Uterus (tissue), 4 donors: Measurements from ENCODE around the gene RPL18. TPM values are rescaled to one million over a fixed set of nuclear protein-coding genes. Genes with fewer than 3 reads are reported as not detected.
"Not testable (repeated sequence)": the region's sequence is repeated elsewhere in the genome, so short reads cannot be mapped to it uniquely, and the experiment has no call there.

Experiments
- DNase-seq, 2 donors: peaks; one replicate each; pipeline ENCODE4 v3.0.0-alpha.2; 2019 to 2020
- H3K27ac ChIP-seq, 2 donors: fragments of 200-600 bp; sonication (generic); 1 replicate in 1 of 2; 2 replicates in 1 of 2; pipeline ENCODE4 v1.5.1; 2016 to 2018
- H3K27me3 ChIP-seq, 2 donors: fragments of 200-600 bp; sonication (generic); one replicate each; pipeline ENCODE4 v1.5.1; 2018 to 2019; ENCODE audit warnings: control low read depth in 1 of 2
- H3K36me3 ChIP-seq, 2 donors: fragments of 200-600 bp; sonication (generic); one replicate each; pipeline ENCODE4 v1.5.1; 2019; ENCODE audit warnings: control low read depth in 1 of 2
- H3K4me1 ChIP-seq, 2 donors: fragments of 200-600 bp; sonication (generic); one replicate each; pipeline ENCODE4 v1.5.1; 2018 to 2019; ENCODE audit warnings: control low read depth in 1 of 2
- H3K4me3 ChIP-seq, 2 donors: fragments of 200-600 bp; sonication (generic); 1 replicate in 1 of 2; 2 replicates in 1 of 2; pipeline ENCODE4 v1.5.1; 2018 to 2019; ENCODE audit warnings: mild to moderate bottlenecking in 1 of 2
- H3K9me3 ChIP-seq, 2 donors: fragments of 200-600 bp; sonication (generic); one replicate each; pipeline ENCODE4 v1.5.1; 2019; ENCODE audit warnings: control low read depth in 1 of 2
- POLR2A ChIP-seq, 2 donors: fragments of 450-650 bp; IDR thresholded peaks; one replicate each; pipeline ENCODE4 v1.6.1; 2016; ENCODE audit warnings: antibody characterized with exemption in 2 of 2, mild to moderate bottlenecking in 1 of 2, moderate library complexity in 1 of 2
- intact Hi-C: fragments of 100-400 bp; cut with DNase I; formaldehyde crosslinking; loops from one replicate; pipeline ENCODE4 v1.15.1; 2023; ENCODE audit warnings: low total_unique reads
- total RNA-seq, 4 donors: library from RNA; depleted of rRNA in 3 of 4; stranded (reverse); fragments of >200 nt in 3 of 4; gene quantifications; one replicate each; pipeline versions ENCODE4 v1.1.0 to v1.2.4, GENCODE V29; 2014 to 2023
- TF ChIP-seq, protein P1 (sequence below), 4 experiments: fragments of 200-600 bp in 2 of 4; fragments of 450-650 bp in 2 of 4; sonication (generic) in 2 of 4; IDR thresholded peaks; one replicate each; pipeline ENCODE4 v1.5.1; 2016 to 2019; ENCODE audit warnings: antibody characterized with exemption in 4 of 4, mild to moderate bottlenecking in 2 of 4, moderate library complexity in 1 of 4
- donor health status: DM: yes; HTN: yes; CAD: no.

The RPL18 gene
- total RNA-seq, 4 donors from 2014 or later, result 1,515 to 5,795 (median 3,195) TPM

GRCh38 chr19:48663667-48664066 is 44.7 kb upstream of the RPL18 start:
- DNase-seq, result no peak
- no peaks in the 10 kb centered on the region for H3K27me3 ChIP-seq
- intact Hi-C loops, result no loop called here
- H3K9me3 ChIP-seq, result no peaks in the 10 kb centered on the region
- H3K4me1 ChIP-seq, result no peaks in the 10 kb centered on the region
- TF ChIP-seq POLR2A (IDR thresholded peaks at IDR 0.05), result no peak
- no peaks in the 10 kb centered on the region for H3K36me3 ChIP-seq
- no peak overlapping the region for H3K4me3 ChIP-seq
- H3K27ac ChIP-seq, result no peak overlapping the region

- H3K4me1 ChIP-seq, result no peaks in the 10 kb centered on the region
- no peak for DNase-seq
- no peak overlapping the region for H3K4me3 ChIP-seq
- no peak for TF ChIP-seq POLR2A (IDR thresholded peaks at IDR 0.05)
- TF ChIP-seq, protein P1, sequence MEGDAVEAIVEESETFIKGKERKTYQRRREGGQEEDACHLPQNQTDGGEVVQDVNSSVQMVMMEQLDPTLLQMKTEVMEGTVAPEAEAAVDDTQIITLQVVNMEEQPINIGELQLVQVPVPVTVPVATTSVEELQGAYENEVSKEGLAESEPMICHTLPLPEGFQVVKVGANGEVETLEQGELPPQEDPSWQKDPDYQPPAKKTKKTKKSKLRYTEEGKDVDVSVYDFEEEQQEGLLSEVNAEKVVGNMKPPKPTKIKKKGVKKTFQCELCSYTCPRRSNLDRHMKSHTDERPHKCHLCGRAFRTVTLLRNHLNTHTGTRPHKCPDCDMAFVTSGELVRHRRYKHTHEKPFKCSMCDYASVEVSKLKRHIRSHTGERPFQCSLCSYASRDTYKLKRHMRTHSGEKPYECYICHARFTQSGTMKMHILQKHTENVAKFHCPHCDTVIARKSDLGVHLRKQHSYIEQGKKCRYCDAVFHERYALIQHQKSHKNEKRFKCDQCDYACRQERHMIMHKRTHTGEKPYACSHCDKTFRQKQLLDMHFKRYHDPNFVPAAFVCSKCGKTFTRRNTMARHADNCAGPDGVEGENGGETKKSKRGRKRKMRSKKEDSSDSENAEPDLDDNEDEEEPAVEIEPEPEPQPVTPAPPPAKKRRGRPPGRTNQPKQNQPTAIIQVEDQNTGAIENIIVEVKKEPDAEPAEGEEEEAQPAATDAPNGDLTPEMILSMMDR (IDR thresholded peaks at IDR 0.05), result no peak
- H3K27ac ChIP-seq, result no peak overlapping the region
- intact Hi-C loops, result no loop called here
- H3K36me3 ChIP-seq, result no peaks in the 10 kb centered on the region
- no peaks in the 10 kb centered on the region for H3K27me3 ChIP-seq
- no peaks in the 10 kb centered on the region for H3K9me3 ChIP-seq
These were observed 42.7 kb upstream of the RPL18 start for GRCh38 chr19:48661711-48662090.

- H3K4me3 ChIP-seq, result no peak overlapping the region
- H3K27ac ChIP-seq, result peak overlapping the region; percentile 22 to 44
- H3K4me1 ChIP-seq, result no peaks in the 10 kb centered on the region
- intact Hi-C loops, result no loop called here
- H3K36me3 ChIP-seq, result no peaks in the 10 kb centered on the region
- TF ChIP-seq, protein P1 (IDR thresholded peaks at IDR 0.05), result no peak
- no peak for TF ChIP-seq POLR2A (IDR thresholded peaks at IDR 0.05)
- H3K27me3 ChIP-seq, result no peaks in the 10 kb centered on the region
- H3K9me3 ChIP-seq, result no peaks in the 10 kb centered on the region
- DNase-seq, result peak; percentile 87 to 88
These were observed 42.1 kb upstream of the RPL18 start for GRCh38 chr19:48660852-48661710.

DNA sequence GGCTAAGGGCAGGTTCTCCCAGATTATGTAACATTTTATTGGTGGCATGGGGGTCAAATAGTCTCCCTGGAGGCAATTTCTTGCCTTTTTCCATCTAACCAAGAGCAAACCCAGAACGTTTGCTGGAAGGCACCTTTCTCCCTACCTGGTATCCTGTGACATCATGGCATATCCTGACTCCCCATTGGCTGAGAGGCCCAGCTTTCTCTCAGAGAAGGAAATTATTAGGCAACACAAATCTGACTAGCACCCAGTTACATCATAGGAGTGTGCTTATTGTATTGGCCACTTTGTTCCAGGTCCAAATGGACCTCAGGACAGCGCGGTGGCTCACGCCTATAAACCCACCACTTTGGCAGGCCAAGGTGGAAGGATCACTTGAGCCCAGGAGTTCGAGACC is 40.8 kb upstream of the RPL18 start:
- no peaks in the 10 kb centered on the region for H3K4me1 ChIP-seq
- intact Hi-C loops, result no loop called here
- no peak for DNase-seq
- no peak for TF ChIP-seq POLR2A (IDR thresholded peaks at IDR 0.05)
- TF ChIP-seq, protein P1 (IDR thresholded peaks at IDR 0.05), result no peak
- no peak overlapping the region for H3K4me3 ChIP-seq
- no peaks in the 10 kb centered on the region for H3K36me3 ChIP-seq
- H3K27me3 ChIP-seq, result no peaks in the 10 kb centered on the region
- H3K9me3 ChIP-seq, result no peaks in the 10 kb centered on the region
- no peak overlapping the region for H3K27ac ChIP-seq

DNA sequence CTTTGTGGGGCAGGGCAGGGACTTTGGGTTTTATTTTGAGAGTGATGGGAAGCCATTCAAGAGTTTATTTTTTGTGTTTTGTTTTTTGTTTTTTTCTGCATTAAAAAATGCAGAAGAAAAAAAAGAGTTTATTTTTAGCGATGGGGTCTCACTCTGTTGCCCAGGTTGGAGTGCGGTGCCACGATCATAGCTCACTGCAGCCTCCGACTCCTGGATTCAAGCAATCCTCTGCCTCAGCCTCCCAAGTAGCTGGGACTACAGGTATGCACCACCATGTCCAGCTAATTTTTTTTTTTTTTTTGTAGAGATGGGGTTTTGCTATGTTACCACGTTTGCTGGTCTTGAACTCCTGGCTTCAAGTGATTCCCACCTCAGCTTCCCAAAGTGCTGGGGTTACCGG is 39.5 kb upstream of the RPL18 start:
- Histone ChIP-seq H3K27ac (no peak overlapping the region), H3K36me3 (no peaks in the 10 kb centered on the region), H3K27me3 (no peaks in the 10 kb centered on the region), H3K9me3 (no peaks in the 10 kb centered on the region), H3K4me3 (no peak overlapping the region), H3K4me1 (no peaks in the 10 kb centered on the region)
- no peak for TF ChIP-seq POLR2A (IDR thresholded peaks at IDR 0.05)
- TF ChIP-seq, protein P1 (IDR thresholded peaks at IDR 0.05), result no peak
- DNase-seq, result no peak
- intact Hi-C loops, result no loop called here

DNA sequence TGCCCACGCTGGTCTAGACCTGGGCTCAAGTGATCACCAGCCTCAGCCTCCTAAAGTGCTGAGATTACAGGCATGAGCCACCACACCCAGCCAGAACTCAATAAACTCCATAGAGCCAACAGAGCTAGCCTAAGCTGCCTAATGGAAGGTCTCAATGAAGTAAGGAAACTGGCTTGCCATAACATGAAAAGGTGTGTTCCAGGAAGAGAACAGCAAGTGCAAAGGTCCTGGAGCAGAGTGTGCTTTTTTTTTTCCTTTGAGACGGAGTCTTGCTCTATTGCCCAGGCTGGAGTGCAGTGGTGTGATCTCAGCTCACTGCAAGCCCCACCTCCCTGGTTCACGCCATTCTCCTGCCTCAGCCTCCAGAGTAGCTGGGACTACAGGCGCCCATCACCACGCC is 38.9 kb upstream of the RPL18 start:
- H3K27me3 ChIP-seq, H3K9me3 ChIP-seq, H3K4me3 ChIP-seq, H3K4me1 ChIP-seq, H3K27ac ChIP-seq, H3K36me3 ChIP-seq, DNase-seq, intact Hi-C loops: not testable (repeated sequence)
